SH-SY5Y (cell line): ENCODE results near the gene CNPPD1.

Source experiments
- GATA2 ChIP-seq: IDR thresholded peaks from 2 replicates; pipeline ENCODE4 v1.6.1; 2011; ENCODE audit warnings: mild to moderate bottlenecking, low read depth, low read length
- GATA3 ChIP-seq: IDR thresholded peaks from 2 replicates; pipeline ENCODE4 v1.6.1; 2011; ENCODE audit warnings: low read depth, mild to moderate bottlenecking, low read length, moderate library complexity

CNPPD1 gene

DNA sequence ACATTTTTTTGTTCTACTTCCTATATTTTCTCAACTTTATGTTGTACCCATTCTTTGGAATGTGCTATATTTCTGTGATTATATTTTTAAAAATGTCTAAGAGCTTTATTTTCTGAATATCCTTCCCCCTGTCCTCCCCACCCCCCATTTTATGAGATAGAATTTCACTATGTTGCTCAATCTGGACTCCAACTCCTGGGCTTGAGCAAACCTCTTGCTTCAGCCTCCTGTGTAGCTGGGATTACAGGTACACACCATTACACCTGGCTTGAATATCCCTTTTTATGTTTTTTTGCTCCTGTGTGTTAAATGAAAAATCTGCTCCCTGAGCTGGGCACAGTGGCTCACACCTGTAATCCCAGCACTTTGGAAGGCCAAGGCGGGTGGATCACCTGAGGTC is 20.7 kb upstream of the CNPPD1 start:
- no peak for TF ChIP-seq GATA3
- no peak for TF ChIP-seq GATA2

- TF ChIP-seq GATA3 (no peak), GATA2 (no peak)
These were observed 10.2 kb upstream of the CNPPD1 start for GRCh38 chr2:219186754-219187456.

- no peak for TF ChIP-seq GATA3
- TF ChIP-seq GATA2, result no peak
These were observed 7.4 kb upstream of the CNPPD1 start for GRCh38 chr2:219184121-219184520.

DNA sequence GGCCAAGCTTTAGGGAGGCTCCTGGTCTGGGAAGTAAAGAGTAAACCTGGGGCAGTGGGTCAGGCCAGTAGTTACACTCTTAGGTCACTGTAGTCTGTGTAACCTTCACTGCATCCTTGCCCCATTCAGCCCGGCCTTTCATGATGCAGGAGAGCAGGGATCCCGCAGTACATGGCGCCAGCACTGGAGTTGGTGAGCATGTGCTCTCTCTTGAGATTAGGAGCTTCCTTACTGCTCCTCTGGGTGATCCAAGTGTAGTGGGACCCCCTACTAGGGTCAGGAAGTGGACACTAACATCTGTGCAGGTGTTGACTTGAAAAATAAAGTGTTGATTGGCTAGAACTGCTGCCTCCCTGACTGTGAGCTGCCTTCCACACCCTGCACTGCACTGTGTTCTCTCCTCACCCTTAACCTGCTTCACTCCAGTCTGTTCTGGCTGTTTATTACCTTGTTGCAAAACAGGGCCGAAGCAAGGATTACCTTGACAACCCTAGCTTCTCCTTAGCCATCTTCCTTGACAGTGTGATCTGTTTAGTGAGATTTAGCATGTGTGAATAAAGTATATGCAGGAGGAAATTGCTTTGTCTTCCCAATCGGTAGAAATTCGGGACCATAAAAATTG is 6.5 kb upstream of the CNPPD1 start:
- no peak for TF ChIP-seq GATA2
- no peak for TF ChIP-seq GATA3

- no peak for TF ChIP-seq GATA2
- TF ChIP-seq GATA3, result no peak
These were observed 5.8 kb upstream of the CNPPD1 start for GRCh38 chr2:219182331-219183150.

DNA sequence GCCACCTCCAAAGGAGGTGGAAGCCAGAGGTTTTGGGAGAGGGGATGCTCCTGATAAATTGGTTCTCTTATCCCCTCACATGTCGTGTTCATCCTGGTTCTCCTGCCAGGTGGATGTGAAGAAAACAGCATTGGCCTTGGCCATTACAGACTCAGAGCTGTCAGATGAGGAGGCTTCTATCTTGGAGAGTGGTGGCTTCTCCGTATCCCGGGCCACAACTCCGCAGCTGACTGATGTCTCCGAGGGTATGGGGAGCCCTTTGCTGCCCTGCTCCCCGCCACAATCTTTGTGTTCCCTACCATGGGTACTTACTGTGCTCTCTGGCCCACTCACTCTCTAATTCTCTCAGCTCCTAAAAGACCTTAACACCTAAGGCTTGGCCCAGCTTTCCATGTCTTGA is 4.8 kb upstream of the CNPPD1 start:
- TF ChIP-seq GATA2 (no peak), GATA3 (no peak)

DNA sequence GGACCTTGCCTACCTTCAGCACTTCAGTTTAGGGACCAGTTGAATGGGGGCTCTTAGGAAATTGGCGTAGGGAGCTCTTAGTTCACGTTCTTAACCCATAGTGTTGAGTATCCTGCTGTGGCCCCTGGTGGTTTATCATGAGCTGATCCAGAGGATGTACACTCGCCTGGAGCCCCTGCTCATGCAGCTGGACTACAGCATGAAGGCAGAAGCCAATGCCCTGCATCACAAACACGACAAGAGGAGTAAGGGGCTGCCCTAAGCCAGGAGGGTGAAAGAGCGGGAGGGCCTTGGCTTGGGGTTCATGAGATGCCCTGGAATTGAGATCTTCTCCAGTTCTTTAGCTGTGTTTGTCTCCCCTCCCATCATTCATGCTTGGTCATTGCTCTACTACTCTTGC is 4.2 kb upstream of the CNPPD1 start:
- TF ChIP-seq GATA3 (no peak), GATA2 (no peak)

GRCh38 chr2:219179601-219180465 is 3.1 kb upstream of the CNPPD1 start:
- TF ChIP-seq GATA3, result no peak
- TF ChIP-seq GATA2, result no peak

- no peak for TF ChIP-seq GATA3
- no peak for TF ChIP-seq GATA2
These were observed 1.9 kb upstream of the CNPPD1 start for GRCh38 chr2:219178377-219179175.

DNA sequence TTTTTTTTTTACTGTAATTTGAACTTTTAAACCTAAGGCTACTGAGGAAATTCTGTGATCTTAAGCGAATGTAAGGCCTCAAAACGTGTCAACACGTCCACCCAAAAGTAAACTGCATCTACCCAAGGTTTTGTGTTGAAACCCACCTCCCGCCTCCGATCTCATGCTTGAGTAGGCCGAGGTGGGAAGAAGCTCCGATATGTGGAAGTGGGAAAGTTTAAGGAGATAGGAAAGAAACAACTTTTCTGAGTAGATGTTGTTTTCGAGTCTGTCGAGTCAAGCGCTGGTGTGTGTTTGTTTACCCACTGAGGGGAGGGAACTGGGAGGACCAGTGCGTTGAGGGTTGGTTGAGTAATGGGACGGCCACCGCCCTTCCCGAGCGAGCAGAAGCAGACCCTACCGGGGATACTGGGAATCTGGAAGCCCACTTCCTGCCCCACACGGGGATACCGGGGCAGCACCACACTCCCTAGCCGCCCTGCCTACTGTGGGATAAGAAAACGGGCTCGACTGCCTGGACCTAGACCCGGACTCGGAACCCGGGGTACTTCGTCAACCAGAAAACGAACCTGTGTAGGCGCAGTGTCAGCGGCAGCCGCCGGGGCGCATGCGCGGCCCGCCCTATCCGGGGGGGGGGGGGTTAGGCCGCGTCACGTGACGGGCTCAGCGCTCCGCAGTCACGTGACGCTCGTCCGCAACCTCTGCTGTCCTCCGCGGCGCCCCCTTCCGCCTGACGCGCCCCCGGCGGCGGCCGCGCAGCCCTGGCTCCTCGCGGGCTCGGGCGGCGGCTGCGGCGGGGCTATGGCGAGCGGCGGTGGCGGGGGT is 1.0 kb upstream of the CNPPD1 start, which contains the start of gene RETREG2:
Gene RETREG2 (plus strand): TSS at position 724 of the 825 bp plus-strand sequence. CDS start 78 bp downstream, at position 802.
- TF ChIP-seq GATA2, result no peak; the same call in 1 of the 2 replicates
- TF ChIP-seq GATA3, result no peak

- no peak for TF ChIP-seq GATA3
- no peak for TF ChIP-seq GATA2
These were observed 552 bp downstream of the CNPPD1 start for GRCh38 chr2:219175928-219176817.

DNA sequence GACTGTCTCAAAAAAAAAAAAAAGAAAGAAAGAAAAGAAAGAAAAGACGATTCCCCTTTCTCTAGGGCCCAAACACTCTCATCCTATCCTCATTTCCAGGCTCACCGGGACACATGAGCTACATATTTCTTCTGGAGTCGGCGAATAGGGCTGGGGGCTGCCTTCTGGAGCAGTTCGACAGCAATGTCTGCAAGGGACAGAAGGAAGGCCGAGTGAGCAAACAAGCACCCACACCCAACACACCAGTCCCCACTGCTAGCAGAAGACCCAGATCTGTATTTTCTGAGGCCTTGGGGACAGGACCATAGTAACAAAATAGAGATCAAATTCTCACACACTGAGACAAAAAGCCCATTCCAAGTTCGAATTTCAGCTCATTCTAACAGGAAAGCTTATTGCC is 1.2 kb downstream of the CNPPD1 start:
- TF ChIP-seq GATA2, result no peak
- TF ChIP-seq GATA3, result no peak
